SK-N-SH (cell line): ENCODE data around the gene FAM47E.

Experiments used
- EP300 ChIP-seq, 2 experiments: IDR thresholded peaks; 2 replicates each; pipeline versions ENCODE4 v1.4.0 to v1.6.1; 2012; ENCODE audit warnings: borderline replicate concordance in 1 of 2, low read depth in 1 of 2, low read length in 1 of 2
- RXRA ChIP-seq: IDR thresholded peaks from 2 replicates; pipeline ENCODE4 v1.4.0; 2012; ENCODE audit warnings: low read depth, mild to moderate bottlenecking, borderline replicate concordance
- TF ChIP-seq, protein P1 (sequence below): IDR thresholded peaks from 2 replicates; pipeline ENCODE4 v1.6.1; 2012; ENCODE audit warnings: mild to moderate bottlenecking, low read depth, low read length, moderate library complexity

DNA sequence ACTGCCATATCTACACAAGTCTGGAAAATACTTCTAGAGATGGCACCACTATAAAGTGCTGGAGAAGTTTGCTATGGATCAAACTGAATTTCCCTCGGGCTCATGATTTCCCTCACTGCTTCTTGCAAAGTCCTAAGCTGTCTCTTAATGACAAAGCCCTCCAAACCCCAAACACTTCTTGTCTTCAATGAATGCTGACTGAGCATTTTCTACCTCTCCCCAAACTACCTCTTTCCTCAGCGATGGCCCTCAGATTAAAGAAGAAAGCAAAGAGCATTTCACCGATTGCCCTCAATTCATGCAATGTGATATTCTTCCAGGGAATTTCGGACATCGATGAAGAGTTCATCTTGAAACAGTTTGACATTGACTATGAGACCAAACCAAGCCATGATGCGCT is 19.7 kb downstream of the FAM47E start:
- TF ChIP-seq, protein P1, sequence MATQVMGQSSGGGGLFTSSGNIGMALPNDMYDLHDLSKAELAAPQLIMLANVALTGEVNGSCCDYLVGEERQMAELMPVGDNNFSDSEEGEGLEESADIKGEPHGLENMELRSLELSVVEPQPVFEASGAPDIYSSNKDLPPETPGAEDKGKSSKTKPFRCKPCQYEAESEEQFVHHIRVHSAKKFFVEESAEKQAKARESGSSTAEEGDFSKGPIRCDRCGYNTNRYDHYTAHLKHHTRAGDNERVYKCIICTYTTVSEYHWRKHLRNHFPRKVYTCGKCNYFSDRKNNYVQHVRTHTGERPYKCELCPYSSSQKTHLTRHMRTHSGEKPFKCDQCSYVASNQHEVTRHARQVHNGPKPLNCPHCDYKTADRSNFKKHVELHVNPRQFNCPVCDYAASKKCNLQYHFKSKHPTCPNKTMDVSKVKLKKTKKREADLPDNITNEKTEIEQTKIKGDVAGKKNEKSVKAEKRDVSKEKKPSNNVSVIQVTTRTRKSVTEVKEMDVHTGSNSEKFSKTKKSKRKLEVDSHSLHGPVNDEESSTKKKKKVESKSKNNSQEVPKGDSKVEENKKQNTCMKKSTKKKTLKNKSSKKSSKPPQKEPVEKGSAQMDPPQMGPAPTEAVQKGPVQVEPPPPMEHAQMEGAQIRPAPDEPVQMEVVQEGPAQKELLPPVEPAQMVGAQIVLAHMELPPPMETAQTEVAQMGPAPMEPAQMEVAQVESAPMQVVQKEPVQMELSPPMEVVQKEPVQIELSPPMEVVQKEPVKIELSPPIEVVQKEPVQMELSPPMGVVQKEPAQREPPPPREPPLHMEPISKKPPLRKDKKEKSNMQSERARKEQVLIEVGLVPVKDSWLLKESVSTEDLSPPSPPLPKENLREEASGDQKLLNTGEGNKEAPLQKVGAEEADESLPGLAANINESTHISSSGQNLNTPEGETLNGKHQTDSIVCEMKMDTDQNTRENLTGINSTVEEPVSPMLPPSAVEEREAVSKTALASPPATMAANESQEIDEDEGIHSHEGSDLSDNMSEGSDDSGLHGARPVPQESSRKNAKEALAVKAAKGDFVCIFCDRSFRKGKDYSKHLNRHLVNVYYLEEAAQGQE, result no peak
- TF ChIP-seq RXRA (no peak), EP300 (IDR thresholded peaks at IDR 0.05; ENCODE audit: borderline replicate concordance in 1 of 2, low read depth in 1 of 2, low read length in 1 of 2) (no peak)
